PC-9 (cell line): ENCODE data around the gene MSH6. TPM values are rescaled to one million over a fixed set of nuclear protein-coding genes. Genes with fewer than 3 reads are reported as not detected.
A peak's percentile ranks its signal among the peaks of the same experiment; 100 is the strongest.

ENCODE experiments used
- BruUV-seq: library from RNA; stranded (reverse); fragments of 400-500 nt; replicated peaks from 2 replicates; lab custom pipeline; 2021; lab: Mats Ljungman, UMichigan
- CTCF ChIA-PET: fragments of 300-600 bp; sonication (Branson Sonifier 250); formaldehyde crosslinking; loops from one replicate; lab custom pipeline; 2022; ENCODE audit warnings: antibody characterized with exemption; lab: Charles Lee
- POLR2A ChIA-PET: fragments of 300-600 bp; sonication (Branson Sonifier 250); formaldehyde crosslinking; loops from one replicate; lab custom pipeline; 2022; ENCODE audit warnings: antibody characterized with exemption; ENCODE audit not compliant: unreplicated experiment; lab: Charles Lee
- DNase-seq, 2 experiments: peaks; one replicate each; pipeline versions ENCODE4 v3.0.0 to v3.0.0-alpha.2; 2015 to 2022; ENCODE audit warnings: mixed read lengths in 1 of 2
- H2AFZ ChIP-seq: fragments of 200-600 bp; sonication (generic); 2 replicates; pipeline ENCODE4 v1.8.1; 2017; ENCODE audit warnings: antibody characterized with exemption
- H3F3A ChIP-seq: fragments of 200-600 bp; sonication (generic); 2 replicates; pipeline ENCODE4 v1.8.1; 2017; ENCODE audit warnings: antibody characterized with exemption, mild to moderate bottlenecking, low read depth; ENCODE audit not compliant: insufficient read depth
- H3K27ac ChIP-seq: fragments of 200-600 bp; sonication (generic); 2 replicates; pipeline ENCODE4 v1.6.1; 2016; ENCODE audit warnings: mixed run types
- H3K27me3 ChIP-seq: fragments of 200-600 bp; sonication (generic); 2 replicates; pipeline ENCODE4 v1.6.1; 2016; ENCODE audit warnings: low read depth, mixed run types; ENCODE audit not compliant: insufficient read depth
- H3K36me3 ChIP-seq: fragments of 200-600 bp; sonication (generic); 2 replicates; pipeline ENCODE4 v1.6.1; 2016; ENCODE audit warnings: low read depth, mixed run types
- H3K4me1 ChIP-seq: fragments of 200-600 bp; sonication (generic); replicated peaks from 2 replicates; pipeline ENCODE4 v1.6.1; 2016; ENCODE audit warnings: mixed run types; ENCODE audit not compliant: insufficient read depth
- H3K4me2 ChIP-seq: fragments of 200-600 bp; sonication (generic); 2 replicates; pipeline ENCODE4 v1.6.1; 2017; ENCODE audit warnings: mixed run types
- H3K4me3 ChIP-seq: fragments of 200-600 bp; sonication (generic); 2 replicates; pipeline ENCODE4 v1.6.1; 2016; ENCODE audit warnings: mixed run types
- H3K79me2 ChIP-seq: fragments of 200-600 bp; sonication (generic); 2 replicates; pipeline ENCODE4 v1.6.1; 2017; ENCODE audit warnings: low read depth, mixed run types
- H3K9me2 ChIP-seq: fragments of 200-600 bp; sonication (generic); 2 replicates; pipeline ENCODE4 v1.8.1; 2017; ENCODE audit warnings: mild to moderate bottlenecking; ENCODE audit not compliant: insufficient read depth
- H3K9me3 ChIP-seq: fragments of 200-600 bp; sonication (generic); 2 replicates; pipeline ENCODE4 v1.8.1; 2016; ENCODE audit warnings: low read depth; ENCODE audit not compliant: insufficient read depth
- H4K20me1 ChIP-seq: fragments of 200-600 bp; sonication (generic); 2 replicates; pipeline ENCODE4 v1.8.1; 2017; ENCODE audit not compliant: insufficient read depth
- EZH2 ChIP-seq: fragments of 200-600 bp; sonication (generic); IDR thresholded peaks from 2 replicates; pipeline ENCODE4 v1.8.0; 2017; ENCODE audit warnings: antibody characterized with exemption, low read depth
- intact Hi-C: fragments of 100-400 bp; cut with micrococcal nuclease; formaldehyde crosslinking; loops from one replicate; pipeline ENCODE4 v1.10.0; 2022; ENCODE audit not compliant: unreplicated experiment
- total RNA-seq: library from RNA; stranded (reverse); gene quantifications from 2 replicates; pipeline ENCODE4 v1.2.3, GENCODE V29; 2021
- TF ChIP-seq, protein P1 (sequence below): fragments of 200-600 bp; sonication (generic); conservative IDR thresholded peaks from 2 replicates; pipeline ENCODE4 v1.6.1; 2017; ENCODE audit warnings: mixed run types, antibody characterized with exemption, mild to moderate bottlenecking, moderate library complexity

MSH6 gene
- total RNA-seq, 1 experiment from 2014 or later, result 123 TPM

DNA sequence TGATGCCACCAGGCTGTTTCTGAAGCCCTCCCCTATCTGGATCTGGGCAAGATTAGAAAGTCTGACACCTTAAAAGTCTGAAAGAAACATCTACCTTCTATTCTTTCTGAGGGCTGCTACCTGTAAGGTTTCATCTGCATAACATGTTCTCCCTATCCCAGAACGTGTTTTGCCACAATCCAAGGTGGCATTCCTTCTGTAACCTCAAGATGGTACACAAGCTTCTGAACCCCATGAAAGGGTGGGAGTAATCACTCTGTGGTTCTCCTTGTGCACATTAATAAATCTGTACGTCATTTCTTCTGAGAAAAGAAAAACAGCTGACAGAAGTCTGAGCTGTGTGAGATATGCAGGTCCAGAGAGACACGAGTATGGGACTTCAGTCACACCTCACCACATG lies 41.8 kb upstream of the MSH6 start:
- no peak overlapping the region for H2AFZ ChIP-seq
- no TSS peak for BruUV-seq
- H3K4me2 ChIP-seq, result no peak overlapping the region
- H3K4me1 ChIP-seq, result no peaks in the 10 kb centered on the region
- intact Hi-C loops, result no loop called here
- no peak overlapping the region for H3K27ac ChIP-seq
- no peaks in the 10 kb centered on the region for H4K20me1 ChIP-seq
- ChIA-PET CTCF (interaction anchor here (0.7 kb wide), 1 partner anchor 28 kb away, joined by 4 read pairs; no protein-coding TSS in a partner anchor), POLR2A (interaction anchor here (0.6 kb wide), 2 partner anchors 115 to 304 kb away, joined by 4 read pairs; no protein-coding TSS in a partner anchor)
- no peaks in the 10 kb centered on the region for H3F3A ChIP-seq
- no peaks in the 10 kb centered on the region for H3K9me3 ChIP-seq
- H3K27me3 ChIP-seq, result no peaks in the 10 kb centered on the region
- H3K79me2 ChIP-seq, result no peaks in the 10 kb centered on the region
- H3K9me2 ChIP-seq, result no peaks in the 10 kb centered on the region
- DNase-seq, result peak; percentile 31 to 67
- H3K36me3 ChIP-seq, result no peaks in the 10 kb centered on the region
- no peak for TF ChIP-seq EZH2
- TF ChIP-seq, protein P1, sequence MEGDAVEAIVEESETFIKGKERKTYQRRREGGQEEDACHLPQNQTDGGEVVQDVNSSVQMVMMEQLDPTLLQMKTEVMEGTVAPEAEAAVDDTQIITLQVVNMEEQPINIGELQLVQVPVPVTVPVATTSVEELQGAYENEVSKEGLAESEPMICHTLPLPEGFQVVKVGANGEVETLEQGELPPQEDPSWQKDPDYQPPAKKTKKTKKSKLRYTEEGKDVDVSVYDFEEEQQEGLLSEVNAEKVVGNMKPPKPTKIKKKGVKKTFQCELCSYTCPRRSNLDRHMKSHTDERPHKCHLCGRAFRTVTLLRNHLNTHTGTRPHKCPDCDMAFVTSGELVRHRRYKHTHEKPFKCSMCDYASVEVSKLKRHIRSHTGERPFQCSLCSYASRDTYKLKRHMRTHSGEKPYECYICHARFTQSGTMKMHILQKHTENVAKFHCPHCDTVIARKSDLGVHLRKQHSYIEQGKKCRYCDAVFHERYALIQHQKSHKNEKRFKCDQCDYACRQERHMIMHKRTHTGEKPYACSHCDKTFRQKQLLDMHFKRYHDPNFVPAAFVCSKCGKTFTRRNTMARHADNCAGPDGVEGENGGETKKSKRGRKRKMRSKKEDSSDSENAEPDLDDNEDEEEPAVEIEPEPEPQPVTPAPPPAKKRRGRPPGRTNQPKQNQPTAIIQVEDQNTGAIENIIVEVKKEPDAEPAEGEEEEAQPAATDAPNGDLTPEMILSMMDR, result no peak
- H3K4me3 ChIP-seq, result no peak overlapping the region

DNA sequence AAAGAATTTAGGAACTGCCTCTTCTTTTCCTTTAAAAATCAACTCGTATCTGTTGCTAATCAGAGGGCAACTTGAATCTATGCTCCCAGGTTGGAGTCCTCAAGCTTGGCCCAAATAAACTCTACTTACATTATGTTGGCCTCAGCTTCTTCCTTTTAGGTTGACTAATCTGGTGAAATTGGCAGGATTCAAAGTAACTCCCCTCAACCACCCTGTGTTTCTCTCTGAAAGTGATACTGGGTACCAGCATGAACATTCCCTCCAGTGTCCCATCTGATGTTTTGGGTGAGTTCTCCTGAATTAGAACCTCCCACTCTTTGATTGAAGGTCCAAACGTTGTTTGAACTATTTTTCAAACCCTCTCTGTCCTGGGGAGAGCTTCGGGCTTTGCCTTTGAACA lies 41.3 kb upstream of the MSH6 start:
- H3K27ac ChIP-seq, result no peak overlapping the region
- TF ChIP-seq, protein P1, result no peak
- TF ChIP-seq EZH2, result no peak
- no peaks in the 10 kb centered on the region for H3F3A ChIP-seq
- H3K4me1 ChIP-seq, result no peaks in the 10 kb centered on the region
- H3K9me3 ChIP-seq, result no peaks in the 10 kb centered on the region
- intact Hi-C loops, result no loop called here
- H2AFZ ChIP-seq, result no peak overlapping the region
- ChIA-PET POLR2A (interaction anchor here (0.6 kb wide), 1 partner anchor 114 kb away, joined by 4 read pairs; no protein-coding TSS in a partner anchor), CTCF (interaction anchor here (0.7 kb wide), 1 partner anchor 29 kb away, joined by 4 read pairs; no protein-coding TSS in a partner anchor)
- H3K4me3 ChIP-seq, result no peak overlapping the region
- no peak overlapping the region for H3K4me2 ChIP-seq
- no TSS peak for BruUV-seq
- no peak for DNase-seq
- H3K79me2 ChIP-seq, result no peaks in the 10 kb centered on the region
- H3K36me3 ChIP-seq, result no peaks in the 10 kb centered on the region
- H4K20me1 ChIP-seq, result no peaks in the 10 kb centered on the region
- H3K9me2 ChIP-seq, result no peaks in the 10 kb centered on the region
- H3K27me3 ChIP-seq, result no peaks in the 10 kb centered on the region

DNA sequence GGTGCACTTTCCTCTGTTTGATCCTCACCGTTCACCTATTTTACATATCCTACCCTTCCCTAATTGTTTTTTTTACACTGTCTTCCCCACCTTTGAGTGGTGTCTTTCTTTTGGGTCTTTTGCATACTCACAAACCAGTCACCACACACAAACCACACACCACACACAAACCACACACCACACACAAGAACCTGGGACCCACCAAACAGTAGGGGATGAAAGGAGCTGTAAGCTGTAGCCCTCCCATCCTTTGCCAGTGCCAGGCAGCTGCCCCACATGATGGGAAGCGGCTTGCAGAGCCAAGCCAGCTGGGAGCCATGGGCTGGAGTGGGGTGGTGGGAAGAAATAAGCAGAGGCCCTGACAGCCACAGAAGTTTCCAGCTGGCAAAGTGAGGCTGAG lies 38.9 kb upstream of the MSH6 start:
- Histone ChIP-seq H3K79me2 (no peaks in the 10 kb centered on the region), H3F3A (no peaks in the 10 kb centered on the region), H3K9me2 (no peaks in the 10 kb centered on the region), H3K4me1 (no peaks in the 10 kb centered on the region), H3K27me3 (no peaks in the 10 kb centered on the region), H3K9me3 (0 out of 2 replicates have a peak, but pooled peaks cover 4% of the 10 kb centered on the region), H3K27ac (no peak overlapping the region), H3K4me2 (no peak overlapping the region), H3K36me3 (no peaks in the 10 kb centered on the region), H3K4me3 (no peak overlapping the region), H4K20me1 (no peaks in the 10 kb centered on the region), H2AFZ (no peak overlapping the region)
- no peak for DNase-seq
- POLR2A ChIA-PET, result no interaction called here
- intact Hi-C loops, result no loop called here
- no TSS peak for BruUV-seq
- TF ChIP-seq EZH2, result no peak
- TF ChIP-seq, protein P1, result no peak
- CTCF ChIA-PET, result no interaction called here
